Caco-2 (cell line): ENCODE results near the gene KIFBP. TPM values are rescaled to one million over a fixed set of nuclear protein-coding genes. Genes with fewer than 3 reads are reported as not detected.

ENCODE experiments used
- BruUV-seq: library from RNA; stranded (reverse); fragments of 400-500 nt; replicated peaks from 2 replicates; lab custom pipeline; 2021; lab: Mats Ljungman, UMichigan
- CTCF ChIA-PET: fragments of 300-600 bp; sonication (Branson Sonifier 250); formaldehyde crosslinking; loops from one replicate; lab custom pipeline; 2022; ENCODE audit warnings: antibody characterized with exemption; lab: Charles Lee
- POLR2A ChIA-PET: fragments of 300-600 bp; sonication (Branson Sonifier 250); formaldehyde crosslinking; loops from one replicate; lab custom pipeline; 2022; ENCODE audit warnings: antibody characterized with exemption; lab: Charles Lee
- DNase-seq, 2 experiments: peaks; one replicate each; pipeline versions ENCODE4 v3.0.0 to v3.0.0-alpha.2; 2020 to 2022
- H3K27me3 ChIP-seq: replicated peaks from 2 replicates; pipeline ENCODE4 v1.6.0; 2011; ENCODE audit warnings: low read length; ENCODE audit not compliant: control insufficient read depth, insufficient read depth
- H3K36me3 ChIP-seq: 2 replicates; pipeline ENCODE4 v1.5.1; 2011; ENCODE audit warnings: low read length; ENCODE audit not compliant: control insufficient read depth, insufficient read depth
- H3K4me1 ChIP-seq: fragments of 250-450 bp; sonication (Bioruptor Pico); 2 replicates; pipeline ENCODE4 v1.5.1; 2020; ENCODE audit warnings: mild to moderate bottlenecking
- H3K4me3 ChIP-seq: 2 replicates; pipeline ENCODE4 v1.5.1; 2011; ENCODE audit warnings: low read depth, mild to moderate bottlenecking, control low read depth, low read length
- H3K9me3 ChIP-seq: fragments of 250-450 bp; sonication (Bioruptor Pico); 2 replicates; pipeline ENCODE4 v1.5.1; 2020; ENCODE audit warnings: mild to moderate bottlenecking, moderate library complexity
- H3K27ac Mint-ChIP-seq: one replicate; pipeline ENCODE4 v1.8.0; 2022; ENCODE audit warnings: mixed read lengths; ENCODE audit not compliant: unreplicated experiment
- H3K27me3 Mint-ChIP-seq: one replicate; pipeline ENCODE4 v1.8.0; 2022; ENCODE audit warnings: mixed read lengths; ENCODE audit not compliant: insufficient read depth, unreplicated experiment
- H3K36me3 Mint-ChIP-seq: one replicate; pipeline ENCODE4 v1.8.0; 2022; ENCODE audit warnings: mild to moderate bottlenecking, mixed read lengths; ENCODE audit not compliant: insufficient read depth, unreplicated experiment
- H3K4me1 Mint-ChIP-seq: one replicate; pipeline ENCODE4 v1.8.0; 2022; ENCODE audit warnings: low read depth, mixed read lengths; ENCODE audit not compliant: unreplicated experiment
- H3K4me3 Mint-ChIP-seq: one replicate; pipeline ENCODE4 v1.8.0; 2022; ENCODE audit warnings: mild to moderate bottlenecking, moderate library complexity, mixed read lengths; ENCODE audit not compliant: unreplicated experiment
- H3K9me3 Mint-ChIP-seq: one replicate; pipeline ENCODE4 v1.8.0; 2022; ENCODE audit warnings: mixed read lengths; ENCODE audit not compliant: unreplicated experiment
- intact Hi-C: fragments of 100-400 bp; cut with micrococcal nuclease; formaldehyde crosslinking; loops from one replicate; pipeline ENCODE4 v1.10.0; 2022; ENCODE audit not compliant: unreplicated experiment
- total RNA-seq: library from RNA; stranded (reverse); gene quantifications from 2 replicates; pipeline ENCODE4 v1.2.3, GENCODE V29; 2022
- TF ChIP-seq, protein P1 (sequence below), 2 experiments: fragments of 200-600 bp in 1 of 2; IDR thresholded peaks; 1 replicate in 1 of 2; 2 replicates in 1 of 2; pipeline versions ENCODE4 v1.5.1 to v1.8.0; 2011 to 2022; ENCODE audit warnings: antibody characterized with exemption in 1 of 2, control low read depth in 1 of 2, inconsistent platforms in 1 of 2, low read depth in 1 of 2, low read length in 1 of 2, mild to moderate bottlenecking in 1 of 2, moderate library complexity in 1 of 2; ENCODE audit not compliant: insufficient read depth in 1 of 2, severe bottlenecking in 1 of 2, unreplicated experiment in 1 of 2

The KIFBP gene
- total RNA-seq, 1 experiment from 2014 or later = 58.9 TPM

DNA sequence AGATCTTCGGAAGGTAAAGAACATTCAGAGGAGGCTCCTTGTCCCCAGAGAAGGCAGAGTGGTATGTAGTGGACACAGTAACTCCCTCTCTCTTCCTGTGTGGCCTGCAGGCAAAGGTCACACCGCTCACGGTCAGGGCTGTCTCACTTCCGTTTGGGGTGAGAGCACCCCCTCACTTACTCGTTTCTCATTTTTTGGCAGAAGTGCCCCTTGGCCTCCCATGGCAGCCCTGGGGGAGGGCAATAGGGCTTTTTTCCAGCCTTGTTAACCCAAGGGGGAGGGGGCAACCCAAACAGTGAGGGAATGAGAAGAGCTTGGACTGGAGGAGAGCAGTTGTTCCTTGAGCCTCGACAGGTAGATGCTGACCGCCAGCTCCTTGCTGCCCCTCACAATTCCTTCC, 67.5 kb downstream of the KIFBP start:
- Histone ChIP-seq H3K9me3 (no peaks in the 10 kb centered on the region), H3K36me3 (no peaks in the 10 kb centered on the region), H3K4me3 (no peak overlapping the region), H3K4me1 (no peaks in the 10 kb centered on the region; the same call in 1 of the 2 replicates), H3K27me3 (no peaks in the 10 kb centered on the region)
- no peaks in the 10 kb centered on the region for H3K9me3 Mint-ChIP-seq
- H3K27ac Mint-ChIP-seq = no peak overlapping the region
- POLR2A ChIA-PET = no interaction called here
- BruUV-seq = no TSS peak
- TF ChIP-seq, protein P1, sequence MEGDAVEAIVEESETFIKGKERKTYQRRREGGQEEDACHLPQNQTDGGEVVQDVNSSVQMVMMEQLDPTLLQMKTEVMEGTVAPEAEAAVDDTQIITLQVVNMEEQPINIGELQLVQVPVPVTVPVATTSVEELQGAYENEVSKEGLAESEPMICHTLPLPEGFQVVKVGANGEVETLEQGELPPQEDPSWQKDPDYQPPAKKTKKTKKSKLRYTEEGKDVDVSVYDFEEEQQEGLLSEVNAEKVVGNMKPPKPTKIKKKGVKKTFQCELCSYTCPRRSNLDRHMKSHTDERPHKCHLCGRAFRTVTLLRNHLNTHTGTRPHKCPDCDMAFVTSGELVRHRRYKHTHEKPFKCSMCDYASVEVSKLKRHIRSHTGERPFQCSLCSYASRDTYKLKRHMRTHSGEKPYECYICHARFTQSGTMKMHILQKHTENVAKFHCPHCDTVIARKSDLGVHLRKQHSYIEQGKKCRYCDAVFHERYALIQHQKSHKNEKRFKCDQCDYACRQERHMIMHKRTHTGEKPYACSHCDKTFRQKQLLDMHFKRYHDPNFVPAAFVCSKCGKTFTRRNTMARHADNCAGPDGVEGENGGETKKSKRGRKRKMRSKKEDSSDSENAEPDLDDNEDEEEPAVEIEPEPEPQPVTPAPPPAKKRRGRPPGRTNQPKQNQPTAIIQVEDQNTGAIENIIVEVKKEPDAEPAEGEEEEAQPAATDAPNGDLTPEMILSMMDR (IDR thresholded peaks at IDR 0.05; ENCODE audit: insufficient read depth in 1 of 2, low read depth in 1 of 2, low read length in 1 of 2, severe bottlenecking in 1 of 2, unreplicated experiment in 1 of 2) = no peak
- peak in 1 of 2 experiments; percentile 21 for DNase-seq
- H3K4me3 Mint-ChIP-seq = no peak overlapping the region
- no peaks in the 10 kb centered on the region for H3K4me1 Mint-ChIP-seq
- H3K27me3 Mint-ChIP-seq = peaks cover 11% of the 10 kb centered on the region
- no peaks in the 10 kb centered on the region for H3K36me3 Mint-ChIP-seq
- CTCF ChIA-PET = no interaction called here
- intact Hi-C loops = no loop called here

DNA sequence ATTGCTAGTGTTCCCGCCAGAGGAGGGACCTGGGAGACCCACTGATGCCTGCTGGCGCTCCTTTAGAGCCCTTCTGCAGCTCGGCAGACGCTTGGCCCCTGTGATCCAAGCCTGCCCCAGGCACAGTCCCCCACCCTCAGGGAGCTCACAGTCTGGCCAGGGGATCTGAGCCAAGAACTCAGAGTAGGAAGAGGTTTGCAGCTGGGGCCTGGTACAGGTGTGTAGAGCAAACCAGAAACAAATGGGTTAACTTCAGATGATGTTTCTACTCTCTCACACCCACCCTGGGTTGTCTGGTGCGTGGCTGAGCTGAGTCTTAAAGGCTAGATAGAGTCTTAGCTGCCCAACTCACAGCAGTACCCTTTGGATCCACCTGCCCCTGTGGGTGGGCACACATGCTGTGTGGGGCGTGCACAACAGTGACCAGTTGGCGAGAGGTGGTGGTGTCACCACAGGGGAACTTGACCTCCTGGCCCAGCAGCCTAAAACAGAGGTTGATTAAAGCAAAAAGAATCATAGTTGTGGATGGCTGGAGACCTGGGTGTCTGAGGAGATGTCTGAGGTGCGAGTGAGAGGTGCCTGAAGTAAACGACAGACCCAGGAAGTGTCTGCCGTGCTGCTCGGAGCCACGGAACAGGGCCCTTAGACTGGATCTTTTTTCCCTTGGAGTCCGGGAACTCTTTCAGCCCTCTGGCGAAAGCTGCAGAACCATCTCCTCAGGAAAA, 68.1 kb downstream of the KIFBP start:
- intact Hi-C loops = no loop called here
- TF ChIP-seq, protein P1 (IDR thresholded peaks at IDR 0.05; ENCODE audit: insufficient read depth in 1 of 2, low read depth in 1 of 2, low read length in 1 of 2, severe bottlenecking in 1 of 2, unreplicated experiment in 1 of 2) = no peak

DNA sequence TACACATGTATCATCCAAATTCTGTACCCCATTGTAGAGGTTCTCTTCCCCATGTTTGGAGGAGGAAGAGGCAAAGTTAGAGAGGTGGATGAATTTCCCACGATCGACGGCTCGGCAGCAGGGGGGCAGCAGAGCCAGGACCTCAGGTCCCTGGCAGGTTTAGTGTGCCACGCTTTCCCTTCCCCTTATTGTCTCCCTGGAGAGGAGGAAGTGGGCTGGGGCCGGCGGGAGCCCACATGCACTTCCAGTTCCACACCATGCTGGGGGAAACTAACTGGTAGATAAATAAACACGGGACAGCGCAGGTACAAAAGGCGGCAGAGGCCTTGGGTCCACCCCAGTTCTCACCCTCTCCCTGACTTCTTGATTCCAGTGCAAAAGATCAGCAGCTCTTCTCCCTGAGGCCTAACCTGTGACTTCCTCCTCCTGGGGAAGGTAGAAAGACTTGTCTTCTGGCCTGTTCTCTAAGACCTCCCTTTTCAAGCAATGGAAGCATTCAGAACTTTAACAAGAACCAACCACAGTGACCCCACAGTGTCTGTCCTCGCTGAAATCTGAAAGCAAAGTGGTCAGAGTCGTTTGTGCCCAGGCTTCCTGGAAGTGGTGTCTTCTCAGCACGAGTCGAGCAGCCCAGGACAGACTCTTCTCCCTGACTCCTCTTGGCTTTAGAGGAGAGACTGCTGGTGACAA, 68.8 kb downstream of the KIFBP start:
- no peak overlapping the region for H3K27ac Mint-ChIP-seq
- TF ChIP-seq, protein P1 (IDR thresholded peaks at IDR 0.05; ENCODE audit: insufficient read depth in 1 of 2, low read depth in 1 of 2, low read length in 1 of 2, severe bottlenecking in 1 of 2, unreplicated experiment in 1 of 2) = no peak
- Histone ChIP-seq H3K9me3 (no peaks in the 10 kb centered on the region), H3K4me3 (no peak overlapping the region), H3K36me3 (no peaks in the 10 kb centered on the region), H3K27me3 (no peaks in the 10 kb centered on the region), H3K4me1 (peaks cover 6% of the 10 kb centered on the region; the same call in 1 of the 2 replicates)
- peaks cover 2% of the 10 kb centered on the region for H3K27me3 Mint-ChIP-seq
- no TSS peak for BruUV-seq
- intact Hi-C loops = no loop called here
- no peak overlapping the region for H3K4me3 Mint-ChIP-seq
- no peaks in the 10 kb centered on the region for H3K9me3 Mint-ChIP-seq
- ChIA-PET CTCF (no interaction called here), POLR2A (no interaction called here)
- DNase-seq = no peak
- H3K4me1 Mint-ChIP-seq = no peaks in the 10 kb centered on the region
- no peaks in the 10 kb centered on the region for H3K36me3 Mint-ChIP-seq

More for the DNA sequence above, 68.1 kb downstream of the KIFBP start:
- BruUV-seq = no TSS peak
- H3K36me3 Mint-ChIP-seq = no peaks in the 10 kb centered on the region
- H3K27me3 Mint-ChIP-seq = peaks cover 6% of the 10 kb centered on the region
- H3K27ac Mint-ChIP-seq = no peak overlapping the region
- ChIA-PET CTCF (no interaction called here), POLR2A (no interaction called here)
- no peak overlapping the region for H3K4me3 Mint-ChIP-seq
- Histone ChIP-seq H3K9me3 (no peaks in the 10 kb centered on the region), H3K27me3 (no peaks in the 10 kb centered on the region), H3K4me1 (peaks cover 2% of the 10 kb centered on the region; the same call in 1 of the 2 replicates), H3K4me3 (no peak overlapping the region), H3K36me3 (no peaks in the 10 kb centered on the region)
- DNase-seq = no peak
- H3K4me1 Mint-ChIP-seq = no peaks in the 10 kb centered on the region
- no peaks in the 10 kb centered on the region for H3K9me3 Mint-ChIP-seq
